Astrocyte (in vitro differentiated cells and primary cell): ENCODE results near the gene DMPK.

Experiments
- CTCF ChIP-seq: IDR thresholded peaks from 2 replicates; pipeline ENCODE4 v1.5.1; 2011; ENCODE audit warnings: low read depth, mild to moderate bottlenecking, inconsistent platforms, low read length, moderate library complexity; ENCODE audit not compliant: insufficient read depth
- EZH2 ChIP-seq: IDR thresholded peaks from 2 replicates; pipeline ENCODE4 v1.6.1; 2012; ENCODE audit warnings: mild to moderate bottlenecking, low read length, inconsistent platforms; ENCODE audit not compliant: insufficient read depth

- TF ChIP-seq CTCF (no peak), EZH2 (no peak)
Measured at GRCh38 chr19:45784096-45784495, 1.8 kb upstream of the DMPK start.
